ENCODE measurements around the gene OBSCN.

OBSCN gene, protein sequence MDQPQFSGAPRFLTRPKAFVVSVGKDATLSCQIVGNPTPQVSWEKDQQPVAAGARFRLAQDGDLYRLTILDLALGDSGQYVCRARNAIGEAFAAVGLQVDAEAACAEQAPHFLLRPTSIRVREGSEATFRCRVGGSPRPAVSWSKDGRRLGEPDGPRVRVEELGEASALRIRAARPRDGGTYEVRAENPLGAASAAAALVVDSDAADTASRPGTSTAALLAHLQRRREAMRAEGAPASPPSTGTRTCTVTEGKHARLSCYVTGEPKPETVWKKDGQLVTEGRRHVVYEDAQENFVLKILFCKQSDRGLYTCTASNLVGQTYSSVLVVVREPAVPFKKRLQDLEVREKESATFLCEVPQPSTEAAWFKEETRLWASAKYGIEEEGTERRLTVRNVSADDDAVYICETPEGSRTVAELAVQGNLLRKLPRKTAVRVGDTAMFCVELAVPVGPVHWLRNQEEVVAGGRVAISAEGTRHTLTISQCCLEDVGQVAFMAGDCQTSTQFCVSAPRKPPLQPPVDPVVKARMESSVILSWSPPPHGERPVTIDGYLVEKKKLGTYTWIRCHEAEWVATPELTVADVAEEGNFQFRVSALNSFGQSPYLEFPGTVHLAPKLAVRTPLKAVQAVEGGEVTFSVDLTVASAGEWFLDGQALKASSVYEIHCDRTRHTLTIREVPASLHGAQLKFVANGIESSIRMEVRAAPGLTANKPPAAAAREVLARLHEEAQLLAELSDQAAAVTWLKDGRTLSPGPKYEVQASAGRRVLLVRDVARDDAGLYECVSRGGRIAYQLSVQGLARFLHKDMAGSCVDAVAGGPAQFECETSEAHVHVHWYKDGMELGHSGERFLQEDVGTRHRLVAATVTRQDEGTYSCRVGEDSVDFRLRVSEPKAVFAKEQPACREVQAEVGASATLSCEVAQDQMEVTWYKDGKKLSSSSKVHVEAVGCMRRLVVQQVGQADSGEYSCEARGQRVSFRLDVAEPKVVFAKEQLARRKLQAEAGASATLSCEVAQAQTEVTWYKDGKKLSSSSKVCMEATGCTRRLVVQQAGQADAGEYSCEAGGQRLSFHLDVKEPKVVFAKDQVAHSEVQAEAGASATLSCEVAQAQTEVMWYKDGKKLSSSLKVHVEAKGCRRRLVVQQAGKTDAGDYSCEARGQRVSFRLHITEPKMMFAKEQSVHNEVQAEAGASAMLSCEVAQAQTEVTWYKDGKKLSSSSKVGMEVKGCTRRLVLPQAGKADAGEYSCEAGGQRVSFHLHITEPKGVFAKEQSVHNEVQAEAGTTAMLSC (N-terminal part only)

GRCh38 chr1:228207851-228208821 lies at the start of gene OBSCN:
Gene OBSCN, plus strand, starts transcription at chr1:228208044. Its CDS starts 3,740 bp downstream, at chr1:228211784.
- DNase-seq: no peak

DNA sequence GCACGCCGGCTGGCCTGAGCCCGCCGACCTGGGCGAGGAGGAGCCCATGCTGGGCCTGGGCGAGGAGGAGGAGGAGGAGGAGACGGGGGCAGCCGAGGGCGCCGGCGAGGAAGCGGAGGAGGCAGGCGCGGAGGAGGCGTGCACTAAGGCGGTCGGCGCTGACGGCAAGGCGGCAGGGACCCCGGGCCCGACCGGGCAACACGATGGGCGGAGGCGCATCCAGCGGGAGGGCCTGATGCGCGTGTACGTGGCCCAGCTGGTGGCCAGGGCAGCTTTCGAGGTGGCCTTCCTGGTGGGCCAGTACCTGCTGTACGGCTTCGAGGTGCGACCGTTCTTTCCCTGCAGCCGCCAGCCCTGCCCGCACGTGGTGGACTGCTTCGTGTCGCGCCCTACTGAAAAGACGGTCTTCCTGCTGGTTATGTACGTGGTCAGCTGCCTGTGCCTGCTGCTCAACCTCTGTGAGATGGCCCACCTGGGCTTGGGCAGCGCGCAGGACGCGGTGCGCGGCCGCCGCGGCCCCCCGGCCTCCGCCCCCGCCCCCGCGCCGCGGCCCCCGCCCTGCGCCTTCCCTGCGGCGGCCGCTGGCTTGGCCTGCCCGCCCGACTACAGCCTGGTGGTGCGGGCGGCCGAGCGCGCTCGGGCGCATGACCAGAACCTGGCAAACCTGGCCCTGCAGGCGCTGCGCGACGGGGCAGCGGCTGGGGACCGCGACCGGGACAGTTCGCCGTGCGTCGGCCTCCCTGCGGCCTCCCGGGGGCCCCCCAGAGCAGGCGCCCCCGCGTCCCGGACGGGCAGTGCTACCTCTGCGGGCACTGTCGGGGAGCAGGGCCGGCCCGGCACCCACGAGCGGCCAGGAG lies 49.5 kb upstream of the OBSCN start:
- no peak for DNase-seq

DNA sequence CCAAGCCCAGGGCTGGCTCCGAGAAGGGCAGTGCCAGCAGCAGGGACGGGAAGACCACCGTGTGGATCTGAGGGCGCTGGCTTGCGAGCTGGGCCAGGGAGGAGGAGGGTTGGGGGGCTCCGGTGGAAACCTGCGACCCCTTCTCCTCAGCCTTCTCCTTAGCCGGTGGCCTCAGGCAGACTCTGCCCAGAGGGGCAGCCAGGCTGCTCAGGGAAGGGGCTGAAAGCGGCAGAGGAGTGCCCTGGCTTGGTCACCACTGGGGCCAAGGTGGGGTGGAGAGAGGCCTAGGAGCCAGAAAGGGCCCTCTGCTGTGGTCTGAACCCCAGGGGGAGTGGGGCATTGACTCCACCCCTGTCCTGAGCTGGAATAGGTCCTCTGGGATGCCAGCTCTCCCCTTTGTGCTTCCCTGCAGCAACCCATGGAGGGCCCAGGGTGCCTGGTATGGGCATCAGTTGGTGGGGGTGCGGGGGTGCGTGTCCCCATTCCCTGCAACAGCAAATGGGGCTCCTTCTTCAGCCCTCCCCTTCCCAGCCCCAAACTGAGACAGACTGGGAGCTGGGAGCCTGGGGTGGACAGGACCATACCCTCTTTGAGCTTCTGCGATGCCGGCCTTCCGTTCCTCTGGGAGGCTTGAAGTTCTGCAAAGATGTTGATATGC lies 48.7 kb upstream of the OBSCN start:
- DNase-seq: no peak

DNA sequence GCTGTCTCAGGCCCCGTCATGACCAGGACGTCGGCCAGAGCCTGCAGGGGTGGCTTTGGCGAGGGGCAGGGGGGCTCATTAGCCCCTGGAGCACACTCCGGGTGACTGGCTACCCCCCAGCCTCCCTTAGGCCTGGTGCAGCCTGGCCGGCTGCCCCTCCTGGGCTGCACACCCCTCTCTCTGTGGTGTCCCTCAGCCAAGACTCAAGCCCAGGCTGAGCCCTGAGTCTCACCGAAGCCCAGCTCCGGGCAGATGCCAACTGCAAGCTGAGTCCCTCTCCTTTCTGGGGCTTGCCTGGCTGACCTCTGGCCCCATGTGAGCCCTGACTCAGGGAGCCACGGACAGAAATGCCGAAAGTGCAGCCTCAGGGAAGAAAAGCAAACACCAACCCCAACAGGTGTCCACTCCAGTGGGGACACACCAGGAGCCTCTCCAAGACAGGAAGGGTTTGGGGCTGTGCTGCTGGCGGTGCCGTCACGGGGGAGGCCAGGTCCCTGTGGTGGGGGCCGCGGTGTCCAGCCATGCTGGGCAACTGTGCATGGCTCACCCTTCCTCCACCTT lies 47.6 kb upstream of the OBSCN start:
- no peak for DNase-seq

GRCh38 chr1:228161362-228161761 lies 46.5 kb upstream of the OBSCN start:
- no peak for DNase-seq

- no peak for DNase-seq
Observed at GRCh38 chr1:228161866-228162265, 46.0 kb upstream of the OBSCN start.

GRCh38 chr1:228162286-228163006 lies 45.4 kb upstream of the OBSCN start:
- no peak for DNase-seq

DNA sequence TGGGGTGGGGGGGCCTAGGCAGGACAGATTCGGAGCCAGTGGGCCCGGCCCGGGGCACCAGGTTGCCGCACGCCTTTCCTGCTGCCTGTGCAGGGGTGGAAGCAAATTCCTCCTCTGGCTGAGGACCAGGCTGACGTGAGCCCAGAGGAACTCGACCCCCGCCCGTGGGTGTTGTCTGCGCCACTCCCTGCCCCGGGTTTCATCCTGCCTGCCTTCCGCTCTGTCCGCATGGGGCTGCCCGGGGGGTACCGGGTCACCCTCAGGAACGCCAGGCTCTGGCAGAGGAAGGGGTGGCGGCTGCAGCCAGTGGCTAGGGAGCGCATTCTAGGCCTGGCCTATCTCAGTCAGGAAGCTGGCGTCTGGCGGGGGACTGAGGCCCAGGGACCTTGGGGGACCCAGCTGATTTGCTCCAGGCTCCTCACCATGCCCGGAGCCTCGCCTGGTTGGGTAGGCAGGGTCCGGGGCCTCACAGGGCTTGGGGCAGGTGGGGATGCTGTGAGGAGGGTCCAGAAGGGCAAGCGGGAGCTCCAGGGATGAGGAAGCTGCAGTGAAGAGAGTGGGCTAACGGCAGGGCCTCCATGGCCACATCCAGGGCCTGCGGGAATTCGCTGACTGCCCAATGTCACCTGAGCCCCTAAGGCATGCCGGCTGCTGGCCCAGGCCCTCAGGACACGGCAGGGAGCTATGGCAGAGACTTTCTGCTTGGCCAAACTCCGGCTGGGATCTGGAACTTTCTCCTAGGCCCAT lies 44.7 kb upstream of the OBSCN start:
- DNase-seq: peak; percentile 63

DNA sequence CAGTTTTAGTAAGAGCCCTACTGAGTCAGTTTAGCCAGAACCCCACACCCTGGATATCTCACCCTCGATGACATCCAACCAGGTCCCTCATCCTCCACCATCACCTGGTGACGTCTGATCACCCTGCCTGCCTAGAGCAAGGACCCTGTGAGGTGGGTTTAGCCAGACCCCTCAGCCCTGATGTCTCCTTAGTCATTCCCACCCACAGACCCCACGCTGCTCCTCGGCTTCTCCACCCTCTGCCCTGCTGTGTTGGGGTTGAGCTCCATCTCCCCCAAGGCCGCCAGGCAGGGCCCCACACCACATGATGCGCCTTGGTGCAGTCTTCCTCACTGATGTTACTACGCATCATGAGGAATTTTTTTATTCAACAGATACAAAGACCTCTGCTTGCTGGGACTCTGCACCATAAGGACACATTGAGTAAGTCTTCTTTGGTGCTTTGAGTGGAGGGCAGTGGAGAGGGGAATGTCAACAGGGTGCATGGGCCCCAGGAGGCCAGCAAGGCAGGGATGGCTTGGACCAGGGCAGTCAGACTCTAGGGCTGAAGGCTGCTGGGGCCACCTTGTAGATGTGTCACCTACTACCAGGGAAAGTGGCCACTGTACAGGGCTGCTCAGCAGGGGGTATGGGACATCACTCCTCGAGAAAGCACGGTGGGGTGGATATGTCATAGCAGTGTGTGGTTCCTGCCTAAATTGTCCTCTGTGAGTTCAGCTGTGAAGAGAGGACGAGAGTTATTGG lies 43.9 kb upstream of the OBSCN start:
- no peak for DNase-seq

- no peak for DNase-seq
Observed at GRCh38 chr1:228164561-228165371, 43.1 kb upstream of the OBSCN start.

GRCh38 chr1:228165372-228166169 lies 42.3 kb upstream of the OBSCN start, which contains the start of gene IBA57:
Gene IBA57, plus strand, starts transcription at chr1:228165804. Its CDS starts 13 bp downstream, at chr1:228165817.
- DNase-seq: peak; percentile 98

GRCh38 chr1:228166170-228166936 lies 41.5 kb upstream of the OBSCN start:
- peak; percentile 70 for DNase-seq

DNA sequence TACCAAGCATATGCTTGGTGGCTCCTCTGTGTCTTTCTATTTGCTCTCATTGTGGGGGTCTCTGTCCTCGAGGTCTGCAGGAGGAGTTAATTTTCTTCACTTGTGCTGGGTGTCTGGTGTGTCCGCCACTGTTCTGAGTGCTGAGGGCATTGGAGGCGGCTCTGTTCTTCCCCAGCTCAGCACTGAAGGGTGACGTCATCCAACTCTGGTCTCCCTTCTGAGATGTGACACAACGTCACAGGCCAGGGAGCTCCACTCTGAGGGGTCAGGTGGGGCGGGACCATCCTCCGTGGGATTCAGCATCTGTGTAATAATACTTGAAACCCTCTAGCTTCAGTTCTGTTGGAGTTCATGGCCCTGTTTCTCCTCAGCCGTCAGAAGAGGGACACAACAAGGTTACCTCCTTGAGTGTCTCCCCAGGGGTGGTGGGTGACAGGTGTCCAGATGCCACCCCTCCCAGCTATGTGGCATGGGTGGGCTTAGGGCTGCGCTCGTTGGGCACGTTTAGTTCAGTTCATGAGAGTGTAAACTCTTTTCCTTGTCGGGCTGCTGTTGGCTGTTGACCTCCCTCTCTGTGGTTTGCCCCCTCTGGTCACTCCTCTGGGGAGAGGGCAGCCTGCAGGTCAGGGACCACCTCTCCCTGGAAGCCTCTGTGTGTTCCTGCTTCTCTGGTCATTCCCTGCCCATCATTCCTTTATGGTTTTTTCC lies 39.1 kb upstream of the OBSCN start:
- DNase-seq: no peak

DNA sequence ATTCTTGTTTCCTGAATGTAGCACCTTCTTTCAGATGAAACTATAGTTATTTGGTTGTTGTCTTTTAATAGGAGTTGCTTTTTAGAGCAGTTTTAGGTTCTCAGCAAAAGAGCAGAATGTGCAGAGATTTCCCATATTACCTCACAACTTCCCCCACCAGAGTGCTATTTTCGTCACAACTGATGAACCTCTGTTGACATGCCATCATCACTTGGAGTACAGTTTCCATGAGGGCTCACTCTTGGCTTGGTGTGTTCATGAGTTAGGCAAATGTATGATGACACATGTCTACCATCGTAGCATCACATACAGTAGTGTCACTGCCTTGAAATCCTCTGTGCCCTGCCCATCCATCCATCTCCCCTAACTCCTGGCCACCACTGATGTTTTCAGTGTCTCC lies 38.5 kb upstream of the OBSCN start:
- no peak for DNase-seq
